GM19099 (cell line): ENCODE measurements around the gene ALDH6A1.
A peak's percentile ranks its signal among the peaks of the same experiment; 100 is the strongest.

Experiments used
- POLR2A ChIP-seq: IDR thresholded peaks from 3 replicates; pipeline ENCODE4 v1.6.1; 2011; ENCODE audit warnings: low read depth; ENCODE audit not compliant: insufficient read length; ENCODE audit errors: extremely low read depth

Gene ALDH6A1

GRCh38 chr14:74084277-74085046 is at the start of gene ALDH6A1, which contains the start of gene LIN52:
Gene ALDH6A1 (minus strand): TSS chr14:74084453. CDS start chr14:74084394, 59 bp downstream.
Gene LIN52 (plus strand): TSS chr14:74084956. CDS start chr14:74084975, 19 bp downstream.
- TF ChIP-seq POLR2A = peak; percentile 75

DNA sequence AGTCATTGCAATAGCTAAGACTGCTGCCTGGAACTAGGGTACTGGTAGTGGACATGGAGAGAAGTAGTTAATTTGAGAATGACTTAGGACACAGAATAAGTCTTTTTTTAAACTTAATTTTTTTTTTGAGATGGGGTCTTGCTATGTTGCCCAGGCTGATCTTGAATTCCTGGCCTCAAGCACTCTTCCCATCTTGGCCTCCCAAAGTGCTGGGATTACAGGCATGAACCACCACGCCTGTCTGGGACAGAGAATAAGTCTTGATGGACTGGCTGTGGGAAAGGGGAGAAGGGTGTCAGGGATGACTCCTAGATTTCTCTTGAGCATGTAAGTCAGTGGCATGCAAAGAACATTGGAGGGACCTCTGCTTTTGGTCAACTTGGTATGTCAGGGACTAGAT is 43.4 kb upstream of the ALDH6A1 start:
- TF ChIP-seq POLR2A = no peak

GRCh38 chr14:74126315-74127013 is 42.2 kb upstream of the ALDH6A1 start:
- TF ChIP-seq POLR2A = no peak

DNA sequence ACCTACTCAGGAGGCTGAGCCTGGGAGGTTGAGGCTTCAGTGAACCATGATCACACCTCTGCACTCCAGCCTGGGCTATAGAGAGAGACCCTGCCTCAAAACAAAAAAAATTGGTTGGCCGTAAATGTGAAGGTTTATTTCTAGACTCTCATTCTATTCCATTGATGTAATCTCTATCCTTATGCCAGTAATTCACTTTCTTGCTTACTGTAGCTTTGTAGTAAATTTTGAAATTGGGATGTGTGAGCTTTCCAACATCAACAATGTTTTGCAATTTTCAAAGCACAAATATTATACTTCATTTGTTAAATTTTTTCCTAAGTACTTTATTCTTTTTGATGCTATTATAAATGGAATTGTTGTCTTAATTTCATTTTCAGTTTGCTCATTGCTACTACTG is 25.1 kb upstream of the ALDH6A1 start:
- TF ChIP-seq POLR2A = no peak

GRCh38 chr14:74105381-74105780 is 21.1 kb upstream of the ALDH6A1 start:
- no peak for TF ChIP-seq POLR2A

GRCh38 chr14:74089251-74090020 is 5.2 kb upstream of the ALDH6A1 start:
- no peak for TF ChIP-seq POLR2A

DNA sequence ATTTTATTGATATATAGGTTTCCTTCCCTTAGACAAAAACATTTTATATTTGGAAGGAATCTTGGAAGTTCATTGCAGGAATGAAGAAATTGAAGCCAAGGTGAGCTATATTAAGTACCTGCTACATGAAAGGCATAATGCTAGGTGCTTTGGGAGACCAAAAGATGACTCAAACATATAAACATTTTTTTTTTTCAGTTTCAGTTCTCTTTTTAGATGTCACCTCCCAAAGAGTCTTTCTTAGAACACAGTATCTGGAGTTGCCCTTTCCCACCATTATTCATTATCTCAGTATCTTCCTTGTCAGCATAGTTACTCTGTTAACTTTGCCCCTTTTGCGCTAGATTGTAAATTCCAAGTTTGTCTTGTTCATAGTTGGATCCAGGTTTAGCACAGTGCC is 1.6 kb upstream of the ALDH6A1 start:
- no peak for TF ChIP-seq POLR2A

- no peak for TF ChIP-seq POLR2A
Measured at GRCh38 chr14:74085047-74085637, 889 bp upstream of the ALDH6A1 start.

- TF ChIP-seq POLR2A = no peak
Measured at GRCh38 chr14:74083784-74084276, 423 bp downstream of the ALDH6A1 start.

- TF ChIP-seq POLR2A = no peak
Measured at GRCh38 chr14:74083161-74083560, 1.1 kb downstream of the ALDH6A1 start.

GRCh38 chr14:74081491-74081890 is 2.8 kb downstream of the ALDH6A1 start:
- TF ChIP-seq POLR2A = no peak

- no peak for TF ChIP-seq POLR2A
Measured at GRCh38 chr14:74080820-74081460, 3.3 kb downstream of the ALDH6A1 start.

- no peak for TF ChIP-seq POLR2A
Measured at GRCh38 chr14:74077401-74077800, 6.9 kb downstream of the ALDH6A1 start.
